ENCODE measurements around the gene DIMT1.

DIMT1 gene

DNA sequence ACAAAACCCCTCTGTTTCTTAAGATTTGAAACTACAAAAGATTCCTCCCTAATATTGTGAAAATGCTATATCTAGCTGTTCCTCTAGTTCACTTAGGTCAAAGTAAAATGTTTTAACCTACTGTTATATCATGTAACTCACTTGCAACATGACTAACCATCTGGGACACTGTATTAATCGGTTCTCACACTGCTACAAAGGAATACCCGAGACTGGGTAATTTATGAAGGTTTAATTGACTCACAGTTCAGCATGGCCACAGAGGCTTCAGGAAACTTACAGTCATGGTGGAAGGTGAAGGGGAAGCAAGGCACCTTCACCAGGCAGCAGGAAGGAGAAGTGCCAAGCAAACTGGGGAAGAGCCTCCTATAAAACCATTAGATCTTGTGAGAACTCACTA lies 34.7 kb downstream of the DIMT1 start:
- DNase-seq: no peak

DNA sequence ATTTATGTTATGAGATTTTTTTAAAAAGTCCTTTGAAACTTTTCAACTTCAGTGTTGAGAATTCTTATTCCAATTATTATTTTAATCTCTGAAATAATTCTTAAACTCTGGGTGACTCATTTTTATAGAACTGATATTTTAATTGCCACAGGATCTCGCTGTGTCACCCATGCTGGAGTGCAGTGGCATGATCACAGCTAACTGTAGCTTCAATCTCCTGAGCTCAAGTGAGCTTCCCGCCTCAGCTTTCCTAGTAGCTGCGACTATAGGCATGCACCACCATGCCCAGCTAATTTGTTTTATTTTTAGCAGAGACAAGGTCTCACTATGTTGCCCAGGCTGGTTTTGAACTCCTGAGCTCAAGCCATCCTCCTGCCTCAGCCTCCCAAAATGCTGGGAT lies 41.0 kb downstream of the DIMT1 start:
- DNase-seq: no peak

DNA sequence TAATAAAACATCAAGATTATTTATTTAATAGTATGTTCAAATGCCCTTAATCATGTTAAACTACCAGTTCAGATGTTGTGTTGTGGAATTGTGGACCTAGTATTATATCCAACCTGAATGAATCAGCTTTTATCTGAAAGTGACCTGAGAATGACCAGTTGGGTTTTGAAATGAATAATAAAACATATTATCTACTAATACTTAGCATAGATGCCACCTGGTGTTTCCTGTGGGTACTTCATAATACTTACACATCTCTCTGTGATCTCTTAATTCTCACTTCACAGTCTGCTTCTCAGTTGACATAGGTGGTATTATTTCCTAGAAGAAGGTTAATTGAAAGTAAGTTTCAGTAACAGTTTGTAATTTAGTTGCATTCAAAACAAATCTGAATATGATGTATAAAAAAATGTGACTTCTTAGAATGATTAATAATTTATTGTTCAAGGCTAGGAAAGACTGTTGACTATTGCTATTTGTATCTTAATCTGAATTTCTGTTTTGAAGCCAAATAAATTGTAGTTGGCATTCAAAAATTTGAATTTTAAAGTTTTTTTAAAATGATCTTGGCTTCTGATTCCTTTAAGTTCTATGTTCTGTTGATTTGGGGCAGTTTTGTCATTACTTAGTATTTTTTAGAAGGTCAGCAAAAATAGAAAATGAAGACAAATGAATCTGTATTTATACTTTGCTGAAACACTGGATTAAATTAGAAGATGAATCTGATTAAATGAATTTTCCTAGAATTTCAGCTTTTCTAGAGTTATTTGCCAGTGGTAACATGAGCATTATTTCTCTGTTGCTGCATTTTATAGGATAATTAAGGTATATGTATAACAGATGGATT lies 49.5 kb downstream of the DIMT1 start:
- peak in 1 of 2 donors; percentile 64 for DNase-seq

DNA sequence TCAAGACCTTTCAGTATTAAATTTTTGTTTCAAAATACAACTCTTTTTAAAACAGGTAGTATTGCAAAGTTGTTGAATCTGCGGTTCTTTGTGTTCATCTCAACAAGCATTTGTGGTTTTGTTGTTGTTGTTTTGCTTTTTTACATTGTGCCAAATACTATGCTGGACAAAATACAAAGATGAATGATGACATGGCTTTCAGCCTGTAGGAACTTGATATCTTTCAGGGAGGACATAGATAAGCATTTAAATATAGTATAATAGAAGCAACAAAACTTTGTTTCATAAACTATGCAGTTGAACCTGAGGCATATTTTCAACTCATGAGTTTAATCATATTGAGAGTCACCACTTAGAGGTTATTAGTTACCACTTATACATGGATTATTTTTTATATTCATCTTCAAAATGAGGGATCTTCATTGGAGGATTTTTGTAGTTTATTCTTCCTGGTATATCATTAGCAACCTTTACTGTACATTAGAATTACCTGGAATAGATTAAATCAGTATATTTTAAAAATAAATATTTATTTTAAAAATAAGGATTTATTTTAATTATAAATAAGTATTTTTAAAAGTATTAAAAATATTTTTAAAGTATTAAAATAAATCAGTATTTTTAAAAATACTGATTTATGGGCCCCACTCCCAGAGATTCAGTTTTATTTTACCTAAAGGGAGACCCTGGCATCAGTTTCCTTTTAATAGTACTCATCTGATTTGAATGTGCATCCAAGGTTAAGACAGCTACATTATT lies 54.8 kb downstream of the DIMT1 start:
- no peak for DNase-seq

DNA sequence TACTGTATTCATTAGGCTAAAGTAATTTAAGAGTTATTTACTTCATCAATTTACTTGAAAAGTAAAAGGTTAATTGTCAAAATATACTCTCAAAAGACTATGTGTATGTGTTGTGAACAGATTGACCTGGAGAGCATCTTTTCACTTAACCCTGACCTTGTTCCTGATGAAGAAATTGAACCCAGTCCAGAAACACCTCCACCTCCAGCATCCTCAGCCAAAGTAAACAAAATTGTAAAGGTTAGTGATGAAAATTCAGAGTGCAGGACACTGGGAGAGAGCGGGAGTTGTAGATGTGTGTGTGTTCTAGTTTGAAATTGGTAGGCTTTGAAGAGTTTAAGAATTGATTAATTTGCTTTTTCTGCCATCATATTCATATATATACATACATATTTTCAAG lies 55.8 kb downstream of the DIMT1 start:
- DNase-seq: no peak

DNA sequence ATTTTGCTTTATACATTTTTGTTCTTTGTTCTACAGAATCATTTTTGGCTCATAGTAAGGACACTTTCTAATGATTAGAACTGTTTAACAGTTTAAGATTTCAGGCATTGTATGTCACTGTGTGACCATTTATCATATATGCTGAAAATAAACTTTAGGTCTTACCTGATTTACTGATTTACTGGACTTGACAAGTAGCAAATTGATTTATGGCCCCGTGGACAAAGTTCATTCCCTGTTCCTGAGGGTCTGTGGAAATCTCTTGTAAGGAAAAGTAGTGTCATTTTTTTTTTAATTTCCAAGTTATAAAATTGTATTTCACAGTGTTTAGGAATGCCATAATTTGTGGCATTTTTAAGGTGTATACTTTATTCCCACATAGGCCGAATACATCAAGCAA lies 57.0 kb downstream of the DIMT1 start:
- no peak for DNase-seq

DNA sequence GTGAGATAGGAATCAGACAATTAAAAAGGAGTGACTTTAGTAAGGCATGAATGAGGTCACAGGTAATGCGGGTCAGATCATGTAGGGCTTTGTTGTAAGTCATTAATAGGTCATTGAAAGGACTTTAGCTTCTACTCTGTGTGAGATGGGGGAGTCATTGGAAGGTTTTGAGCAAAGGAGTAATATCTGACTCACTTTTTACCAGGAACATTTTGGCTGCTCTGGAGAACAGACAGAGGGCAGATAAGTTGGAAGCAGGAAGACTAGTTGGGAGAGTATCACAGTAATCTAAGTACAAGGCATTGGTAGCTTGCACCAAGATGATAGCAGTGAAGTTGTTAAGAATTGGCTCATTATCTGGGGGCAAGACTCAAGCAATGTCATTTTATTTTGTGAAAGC lies 60.3 kb downstream of the DIMT1 start:
- no peak for DNase-seq

DNA sequence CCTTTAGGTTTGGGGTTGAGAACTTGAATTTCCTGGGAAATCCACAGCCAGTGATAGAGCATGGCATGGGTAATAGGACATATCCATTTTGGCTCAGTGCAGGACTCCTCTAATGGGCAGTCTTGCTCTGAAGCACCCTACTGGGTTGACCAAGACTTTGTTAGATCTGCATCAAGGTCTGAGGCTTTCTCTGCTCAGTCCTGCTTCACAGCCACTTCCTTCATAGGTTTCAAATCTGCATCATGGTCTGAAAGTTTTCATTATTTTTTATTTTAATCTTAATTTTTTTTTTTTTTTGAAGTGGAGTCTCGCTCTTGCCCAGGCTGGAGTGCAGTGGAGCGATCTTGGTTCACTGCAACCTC lies 61.2 kb downstream of the DIMT1 start:
- DNase-seq: no peak

DNA sequence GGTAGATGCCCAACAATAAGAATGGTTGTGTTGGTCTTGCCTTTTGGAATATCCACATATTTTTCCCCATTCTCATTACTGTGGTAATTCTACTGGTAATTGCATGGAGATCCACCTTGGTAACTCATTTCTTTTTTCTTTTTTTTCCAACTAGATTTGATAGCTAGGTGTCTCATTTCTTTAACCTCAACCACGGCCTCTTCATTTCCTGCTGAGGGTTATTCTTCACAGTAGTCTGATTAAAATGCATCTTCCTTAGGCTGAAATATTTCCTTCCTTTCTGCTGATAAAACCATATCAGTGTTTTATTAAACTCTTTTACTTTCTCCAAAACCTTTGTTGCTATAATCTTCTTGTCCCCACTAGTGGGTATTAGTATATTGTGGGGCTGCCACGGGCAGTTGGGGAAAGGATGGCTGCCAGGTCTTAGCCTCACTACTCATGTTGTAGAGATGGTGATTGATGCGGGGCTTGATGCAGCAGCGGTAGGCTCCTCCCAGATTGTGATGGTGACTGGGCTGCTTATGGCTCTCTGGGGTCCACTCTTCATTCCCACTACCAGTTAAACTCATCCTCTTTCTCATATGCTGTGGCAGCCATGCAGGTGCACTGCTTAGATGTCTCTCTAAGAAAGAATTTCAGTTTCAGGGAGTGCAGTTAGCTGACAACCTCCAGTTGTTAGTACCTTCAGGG lies 61.8 kb downstream of the DIMT1 start:
- DNase-seq: peak in 1 of 2 donors; percentile 15

DNA sequence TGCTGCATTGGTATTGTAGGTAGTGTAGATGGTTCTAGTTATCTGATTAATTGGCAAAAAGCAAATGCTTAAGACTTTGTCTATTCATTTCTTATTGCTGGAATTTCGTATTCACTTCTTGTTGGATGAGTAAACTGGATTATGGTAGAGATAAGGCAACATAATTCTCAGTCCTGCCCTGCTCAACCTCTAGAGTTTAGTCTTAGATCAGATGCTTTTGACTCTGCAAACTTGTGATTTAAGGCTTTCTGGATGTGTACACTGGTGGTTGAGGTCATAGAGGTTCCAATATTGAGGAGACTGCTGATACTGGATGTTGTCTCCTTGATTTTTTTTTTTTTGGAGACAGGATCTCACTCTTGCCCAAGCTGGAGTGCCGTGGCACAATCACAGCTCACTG lies 62.7 kb downstream of the DIMT1 start:
- DNase-seq: no peak

DNA sequence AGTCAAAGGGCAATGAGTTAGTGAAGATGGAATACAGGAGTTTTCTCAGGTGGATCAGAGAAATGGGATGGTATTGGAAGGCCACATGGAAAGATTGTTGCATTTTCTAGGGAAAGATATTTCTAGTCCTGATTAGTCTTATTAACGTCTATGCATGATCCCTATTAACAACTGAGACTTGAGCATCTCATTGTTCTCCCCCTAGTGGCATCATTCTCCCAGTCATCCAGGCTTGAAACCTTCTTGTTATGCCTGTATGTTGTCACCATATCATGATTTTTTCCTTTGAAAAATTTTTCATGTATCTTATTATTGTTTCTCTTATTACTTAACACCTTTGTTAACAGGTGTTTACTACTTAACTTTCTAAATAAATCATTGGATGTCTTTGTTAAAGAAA lies 63.3 kb downstream of the DIMT1 start:
- no peak for DNase-seq

Data from CD4-positive, alpha-beta T cell treated with Interleukin-1 beta for 1 hour (primary cell).